Heart left ventricle (tissue), 16 donors: ENCODE results near the gene ENTPD8. TPM values are rescaled to one million over a fixed set of nuclear protein-coding genes. Genes with fewer than 3 reads are reported as not detected.

ENCODE experiments used
- ATAC-seq, 4 donors: fragments of 200-7000 bp; cut with Tn5 transposase; one replicate each; pipeline ENCODE4 v1.9.1; 2020 to 2022; ENCODE audit warnings: moderate library complexity in 4 of 4, mild to moderate bottlenecking in 3 of 4, moderate number of reproducible peaks in 1 of 4
- DNase-seq, 5 donors: peaks; one replicate each; pipeline ENCODE4 v3.0.0-alpha.2; 2020
- H3K27ac ChIP-seq, 12 donors: fragments of 200-600 bp; sonication (generic) in 4 of 12; one replicate each; pipeline versions ENCODE4 v1.5.0 to v1.8.0; 2016 to 2022; ENCODE audit warnings: mild to moderate bottlenecking in 2 of 12
- H3K27me3 ChIP-seq, 9 donors: fragments of 200-600 bp; sonication (generic) in 2 of 9; one replicate each; pipeline versions ENCODE4 v1.5.1 to v1.8.0; 2016 to 2022; ENCODE audit warnings: mild to moderate bottlenecking in 3 of 9
- H3K36me3 ChIP-seq, 9 donors: fragments of 200-600 bp; sonication (generic) in 2 of 9; one replicate each; pipeline versions ENCODE4 v1.5.0 to v1.8.0; 2018 to 2022; ENCODE audit warnings: mild to moderate bottlenecking in 2 of 9
- H3K4me1 ChIP-seq, 12 donors: fragments of 200-600 bp; sonication (generic) in 4 of 12; one replicate each; pipeline versions ENCODE4 v1.5.0 to v1.8.0; 2016 to 2022; ENCODE audit warnings: mild to moderate bottlenecking in 3 of 12
- H3K4me3 ChIP-seq, 12 donors: fragments of 200-600 bp; sonication (generic) in 4 of 12; one replicate each; pipeline versions ENCODE4 v1.5.0 to v1.8.0; 2017 to 2022; ENCODE audit warnings: mild to moderate bottlenecking in 9 of 12, moderate library complexity in 4 of 12
- H3K9me3 ChIP-seq, 12 donors: fragments of 200-600 bp; sonication (generic) in 4 of 12; one replicate each; pipeline versions ENCODE4 v1.5.0 to v1.8.0; 2016 to 2022; ENCODE audit warnings: mild to moderate bottlenecking in 1 of 12
- CTCF ChIP-seq, 12 donors: fragments of 200-600 bp; sonication (generic) in 4 of 12; IDR thresholded peaks; one replicate each; pipeline versions ENCODE4 v1.5.0 to v1.8.0; 2018 to 2022; ENCODE audit warnings: antibody characterized with exemption in 12 of 12, mild to moderate bottlenecking in 5 of 12
- POLR2A ChIP-seq, 2 donors: fragments of 450-650 bp; IDR thresholded peaks; one replicate each; pipeline ENCODE4 v1.6.1; 2017; ENCODE audit warnings: antibody characterized with exemption in 2 of 2, mild to moderate bottlenecking in 2 of 2, moderate library complexity in 2 of 2
- WGBS, 4 donors: extraction: QIAGEN DNeasy Blood & Tissue Kit in 2 of 4; methylation state at CpG; one replicate each; pipeline versions ENCODE4 v1.1.5 to v1.1.7; 2013 to 2018; 5-methylcytosine and 5-hydroxymethylcytosine counted together
- intact Hi-C, 10 donors: fragments of 100-400 bp; cut with DNase I; formaldehyde crosslinking; loops; one replicate each; pipeline versions ENCODE4 v1.11.1 to v1.14.2; 2022
- polyA plus RNA-seq, 2 donors: library from polyadenylated mRNA; stranded (reverse); fragments of 200-250 nt; gene quantifications; one replicate each; pipeline ENCODE4 v1.2.3, GENCODE V29; 2013
- total RNA-seq, 9 donors: library from RNA; depleted of rRNA in 2 of 9; stranded (reverse); fragments of >200 nt in 2 of 9; fragmentation: NEBNext Ultra II Directional in 3 of 9; extraction: Animal tissue kit (Norgen Biotek cat#: 25700) in 3 of 9; gene quantifications; one replicate each; pipeline versions ENCODE4 v1.1.0 to v1.2.4, GENCODE V29; 2016 to 2023
- donor health status: ischemic (EF 13 %, LVEDD 7.1; RV severe dilation, severe dysfunction).
- donor health status: healthy with polysubstance abuse.
- donor health status: DM: no; HTN: yes; CAD: no.
- donor health status: DM: no; HTN: no; CAD: no.
- donor health status: ischemic (EF 25% LVEDD 6.9; RV normal size, moderate dysfunction).
- donor health status: ischemic (EF 25% LVEDD 5.7; RV mildly dilated, moderate dysfunction).
- donor health status: healthy.
- donor health status: DM: yes; HTN: yes; CAD: no.
- donor health status: ischemic (EF 35%, LVEDD 5.7; RV mildly dilated, moderate dysfunction).
- donor health status: nonischemic (EF 11% LVEDD 7.7; RV severe dilation, severe dysfunction).
- donor health status: DM: yes; HTN: yes; CAD: no.
- donor health status: PGD.
- donor health status: ischemic (EF 29% LVEDD 5.4; RV normal size, mild dysfunction).
- donor health status: nonischemic (EF 23%, LVEDD 6.1; RV moderate dilation, normal function).

The ENTPD8 gene
- total and polyA plus RNA-seq, 11 donors = not detected

GRCh38 chr9:137487454-137488326 is 46.5 kb upstream of the ENTPD8 start:
- no peaks in the 10 kb centered on the region for H3K27me3 ChIP-seq
- no peak for TF ChIP-seq CTCF (IDR thresholded peaks at IDR 0.05)
- no peak for TF ChIP-seq POLR2A (IDR thresholded peaks at IDR 0.05)
- intact Hi-C loops = no loop called here
- peaks cover 0 to 5% (median 0%) of the 10 kb centered on the region in 9 donors for H3K36me3 ChIP-seq
- WGBS, 4 donors = 78 to 83% (median 78%) methylated on average over 38 to 41 of the region's 41 CpGs
- DNase-seq (peak in 1 of 5 donors; percentile 20), ATAC-seq (no peak)
- H3K4me1 ChIP-seq = peaks cover 0 to 3% (median 0%) of the 10 kb centered on the region in 12 donors
- H3K4me3 ChIP-seq = no peak overlapping the region
- no peaks in the 10 kb centered on the region for H3K9me3 ChIP-seq
- no peak overlapping the region for H3K27ac ChIP-seq

GRCh38 chr9:137486545-137487453 is 45.6 kb upstream of the ENTPD8 start:
- 81 to 87% (median 83%) methylated on average over 20 to 35 of the region's 35 CpGs for WGBS, 4 donors
- ATAC-seq = no peak
- DNase-seq = peak in 1 of 5 donors; percentile 20

GRCh38 chr9:137486141-137486490 is 45.0 kb upstream of the ENTPD8 start:
- DNase-seq (no peak), ATAC-seq (no peak)
- Histone ChIP-seq H3K27ac (no peak overlapping the region), H3K36me3 (peaks cover 0 to 5% (median 0%) of the 10 kb centered on the region in 9 donors), H3K4me1 (peaks cover 0 to 15% (median 0%) of the 10 kb centered on the region in 12 donors), H3K9me3 (no peaks in the 10 kb centered on the region), H3K27me3 (no peaks in the 10 kb centered on the region), H3K4me3 (no peak overlapping the region)
- 89 to 93% (median 91%) methylated on average over 14 to 15 of the region's 15 CpGs for WGBS, 4 donors
- no peak for TF ChIP-seq POLR2A (IDR thresholded peaks at IDR 0.05)
- no peak for TF ChIP-seq CTCF (IDR thresholded peaks at IDR 0.05)
- intact Hi-C loops = no loop called here

More at GRCh38 chr9:137486545-137487453, 45.6 kb upstream of the ENTPD8 start:
- TF ChIP-seq POLR2A (IDR thresholded peaks at IDR 0.05) = no peak
- TF ChIP-seq CTCF (IDR thresholded peaks at IDR 0.05) = no peak
- Histone ChIP-seq H3K27me3 (no peaks in the 10 kb centered on the region), H3K4me1 (peaks cover 0 to 10% (median 0%) of the 10 kb centered on the region in 12 donors), H3K36me3 (peaks cover 0 to 5% (median 0%) of the 10 kb centered on the region in 9 donors), H3K4me3 (no peak overlapping the region), H3K9me3 (no peaks in the 10 kb centered on the region), H3K27ac (no peak overlapping the region)
- intact Hi-C loops = no loop called here
